T-helper 1 cell (primary cell): ENCODE data around the gene SLC35F3.
"Not testable (repeated sequence)": the region's sequence is repeated elsewhere in the genome, so short reads cannot be mapped to it uniquely, and the experiment has no call there.

Source experiments
- DNase-seq, 5 donors: peaks; one replicate each; pipeline ENCODE4 v3.0.0-alpha.2; 2012 to 2020

SLC35F3 gene

DNA sequence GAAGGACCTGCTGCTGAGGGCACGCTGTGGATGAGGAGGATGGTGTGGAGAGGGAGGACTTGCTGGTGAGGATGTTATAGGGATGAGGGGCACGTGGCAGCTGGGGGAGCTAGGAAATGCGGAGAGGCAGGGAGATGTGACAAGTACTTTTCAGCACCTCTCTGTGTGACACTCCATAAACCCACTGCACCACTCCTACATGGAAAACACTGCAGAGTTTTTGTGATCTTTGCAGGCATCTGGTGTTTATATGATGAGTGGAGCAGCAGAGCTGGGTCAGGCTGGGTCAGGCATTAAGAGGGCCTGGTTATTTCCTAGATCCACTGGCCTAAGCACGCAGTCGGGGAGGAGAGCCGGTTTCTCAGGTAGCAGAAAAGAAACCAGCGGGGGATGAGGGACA is 301.5 kb downstream of the SLC35F3 start:
- DNase-seq, result no peak

DNA sequence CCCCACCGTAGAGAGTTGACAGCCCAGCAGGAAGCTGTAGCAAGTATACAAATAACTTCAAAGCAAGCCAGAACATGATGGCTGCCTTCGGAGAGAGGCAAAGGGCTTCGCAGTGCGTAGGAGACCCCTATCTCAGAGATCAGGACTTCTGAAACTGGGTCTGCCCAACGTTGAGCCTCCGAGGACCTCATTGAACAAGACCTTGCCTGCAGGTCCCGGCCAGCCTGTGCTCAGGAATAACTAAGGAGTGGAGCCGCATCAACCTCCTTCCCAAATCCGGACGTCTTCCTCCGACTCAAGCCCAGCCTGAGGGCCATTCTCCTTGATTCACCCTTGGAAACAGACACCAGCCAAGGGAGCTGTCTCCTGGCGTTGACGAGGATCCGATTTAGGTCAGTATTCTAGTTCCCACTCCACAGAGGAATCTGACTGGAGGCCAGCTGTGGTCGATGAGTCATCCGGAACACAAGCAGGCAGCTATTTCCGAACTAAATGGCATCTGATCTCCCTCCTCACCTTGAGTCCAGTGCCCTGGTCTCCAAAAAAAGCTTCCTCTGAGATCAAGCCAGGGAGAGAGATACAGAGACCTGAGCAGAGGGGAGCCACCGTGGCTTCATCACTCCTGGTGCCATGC is 302.3 kb downstream of the SLC35F3 start:
- DNase-seq, result no peak

DNA sequence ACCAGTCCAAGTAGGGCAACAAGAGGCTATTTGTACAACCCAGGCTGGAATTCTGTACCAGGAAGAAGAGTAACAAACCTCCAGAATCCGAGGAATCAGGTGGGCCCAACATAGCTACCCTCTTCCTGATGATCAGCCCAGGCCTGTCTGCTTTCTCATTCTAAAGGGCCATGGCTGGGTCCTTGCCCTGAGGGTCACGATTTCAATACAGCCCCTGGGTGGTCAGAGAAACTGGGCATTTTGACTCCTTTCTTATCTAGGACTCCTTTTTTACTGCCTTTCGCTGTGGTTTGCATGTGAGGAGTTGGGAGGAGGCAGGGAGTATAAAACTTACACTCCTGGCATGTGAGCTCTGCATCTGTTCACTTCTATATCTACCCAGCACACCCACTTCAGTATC is 303.9 kb downstream of the SLC35F3 start:
- no peak for DNase-seq

DNA sequence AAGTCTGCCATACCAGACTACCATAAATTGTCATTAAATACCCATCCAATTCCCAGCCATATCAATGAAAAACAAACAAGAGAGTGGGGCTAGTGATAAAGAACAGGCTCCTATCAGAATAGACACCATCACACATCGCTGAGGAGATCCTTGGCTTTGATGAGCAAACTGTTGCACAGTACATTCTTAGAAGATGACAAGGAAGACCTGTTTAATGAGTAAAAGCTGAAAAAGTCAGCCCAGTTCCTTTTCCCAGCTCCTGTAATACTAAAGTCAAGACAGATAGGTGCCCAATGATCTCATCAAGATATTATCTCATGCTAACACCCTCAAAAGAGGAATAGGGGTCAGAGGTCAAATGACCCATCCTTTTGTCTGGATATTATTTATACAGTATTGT is 304.3 kb downstream of the SLC35F3 start:
- DNase-seq, result no peak

DNA sequence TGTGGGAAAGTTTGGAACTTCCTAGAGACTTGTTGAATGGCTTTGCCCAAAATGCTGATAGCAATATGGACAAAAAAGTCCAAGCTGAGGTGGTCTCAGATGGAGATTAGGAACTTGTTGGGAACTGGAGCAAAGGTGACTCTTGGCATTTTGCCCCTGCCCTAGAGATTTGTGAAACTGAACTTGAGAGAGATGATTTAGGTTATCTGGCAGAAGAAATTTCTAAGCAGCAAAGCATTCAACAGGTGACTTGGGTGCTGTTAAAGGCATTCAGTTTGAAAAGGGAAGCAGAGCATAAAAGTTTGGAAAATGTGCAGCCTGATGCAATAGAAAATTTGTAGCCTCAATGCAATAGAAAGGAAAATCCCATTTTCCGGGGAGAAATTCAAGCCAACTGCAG is 306.0 kb downstream of the SLC35F3 start:
- DNase-seq, result not testable (repeated sequence)

DNA sequence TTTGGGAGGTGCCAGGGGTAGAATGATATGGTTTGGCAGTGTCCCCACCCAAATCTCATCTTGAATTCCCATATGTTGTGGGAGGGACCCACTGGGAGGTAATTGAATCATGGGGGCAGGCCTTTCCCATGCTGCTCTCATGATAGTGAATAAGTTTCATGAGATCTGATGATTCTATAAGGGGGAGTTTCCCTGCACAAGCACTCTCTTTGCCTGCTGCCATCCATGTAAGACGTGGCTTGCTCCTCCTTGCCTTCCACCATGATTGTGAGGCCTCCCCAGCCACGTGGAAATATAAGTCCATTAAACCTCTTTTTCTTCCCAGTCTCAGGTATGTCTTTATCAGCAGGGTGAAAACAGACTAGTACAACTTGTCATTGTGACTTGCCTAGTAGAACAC is 307.4 kb downstream of the SLC35F3 start:
- DNase-seq, result not testable (repeated sequence)

DNA sequence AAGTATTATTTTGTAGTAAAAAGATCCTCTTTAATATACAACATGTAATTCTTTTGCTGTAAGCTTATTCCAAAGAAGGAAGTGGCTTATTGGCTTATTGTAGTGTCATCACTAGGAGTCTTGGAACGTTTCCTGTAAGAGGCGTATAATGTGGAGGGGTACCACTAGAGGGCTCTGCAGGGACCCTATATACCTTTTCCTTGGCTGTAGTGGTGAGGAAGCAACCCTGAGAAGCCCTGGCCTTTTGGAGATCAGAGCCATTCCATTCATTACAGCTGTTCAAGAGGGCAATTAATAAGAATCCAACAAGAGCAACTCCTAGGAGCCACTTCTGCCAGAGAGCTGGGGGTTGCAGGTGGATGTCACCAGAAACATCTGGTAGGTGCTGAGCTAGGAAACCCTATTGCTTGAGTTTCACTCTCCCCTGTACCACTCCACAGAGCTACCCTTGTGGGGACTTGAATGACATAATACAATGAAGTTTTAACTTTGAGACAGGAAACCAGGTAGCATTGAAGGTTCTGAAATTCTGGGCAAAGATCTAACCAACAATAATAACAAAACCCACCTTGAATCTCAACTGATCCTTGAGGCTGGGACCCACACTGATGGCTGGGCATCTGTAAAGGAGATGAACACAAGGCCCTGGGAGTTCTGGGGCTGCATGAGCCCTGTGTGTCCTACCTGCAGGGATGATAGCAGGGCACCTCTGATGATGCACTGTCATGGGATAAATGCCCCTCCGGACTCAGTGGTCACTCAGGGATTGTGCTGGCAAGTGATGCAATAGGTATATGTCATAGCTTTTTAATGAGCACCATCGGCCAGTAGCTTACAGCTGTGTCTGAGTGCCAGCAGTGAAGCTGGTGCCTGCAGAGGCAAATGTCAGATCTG is 308.5 kb downstream of the SLC35F3 start:
- peak in 2 of 5 donors; percentile 15 to 71 for DNase-seq

DNA sequence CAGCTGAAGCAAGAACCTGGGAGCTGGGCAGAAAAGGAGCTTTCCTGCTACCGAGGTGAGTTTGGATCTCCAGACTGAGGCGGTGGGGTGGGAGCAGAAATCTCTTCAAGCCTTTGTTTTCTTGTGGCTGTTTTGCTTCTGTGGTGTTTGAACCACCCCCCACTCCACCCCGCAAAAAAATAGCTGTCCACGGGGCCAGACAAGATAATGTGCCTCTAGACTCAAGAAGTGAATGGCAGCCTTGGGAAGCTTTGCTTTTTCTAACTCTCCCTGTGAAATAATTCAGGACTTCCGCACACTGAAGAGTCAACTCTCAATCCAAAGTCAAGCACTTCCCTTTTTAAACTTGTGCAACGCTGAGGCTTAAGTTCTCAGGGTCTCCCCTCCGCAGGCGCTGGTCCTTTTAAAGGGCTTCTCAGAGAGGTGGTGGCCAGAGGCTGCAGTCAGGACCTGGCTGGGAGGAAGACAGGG is 309.2 kb downstream of the SLC35F3 start:
- DNase-seq, result peak in 1 of 5 donors; percentile 4

DNA sequence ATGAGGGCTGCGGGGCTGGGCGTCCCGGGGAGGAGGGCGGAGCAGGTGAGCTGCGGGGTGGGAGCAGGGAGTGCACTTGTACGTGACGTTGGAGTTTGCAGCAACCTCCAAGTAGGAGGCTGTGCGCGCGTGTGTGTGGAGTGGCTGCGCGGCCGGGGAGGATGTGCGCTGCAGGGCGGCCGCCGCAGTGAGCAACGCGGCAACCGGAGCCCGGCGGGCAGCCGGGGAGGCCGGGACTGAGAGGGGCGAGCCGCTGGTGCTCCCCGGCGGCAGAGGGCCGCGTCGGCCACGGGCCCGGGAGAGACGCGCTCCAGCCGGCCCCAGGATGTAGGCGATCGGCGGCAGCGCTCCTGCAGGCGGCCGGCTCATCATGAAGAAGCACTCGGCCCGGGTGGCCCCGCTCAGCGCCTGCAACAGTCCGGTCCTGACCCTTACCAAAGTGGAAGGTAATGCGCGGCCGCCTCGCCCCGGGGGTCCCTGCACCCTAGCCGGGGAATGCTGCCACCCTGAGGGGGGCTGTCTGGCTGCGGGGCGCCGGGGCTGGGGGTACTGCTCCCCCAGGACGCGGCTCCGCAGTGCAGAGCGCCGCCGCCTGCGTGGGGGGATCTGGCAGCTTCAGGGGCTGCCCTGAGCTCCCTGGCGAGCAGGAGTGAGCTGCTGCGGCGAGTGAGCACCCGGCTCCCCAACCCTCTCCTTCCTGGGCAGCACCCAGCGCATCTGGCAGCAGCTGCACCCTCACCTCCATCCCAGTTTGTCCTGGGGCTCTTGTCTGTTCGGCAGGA is 309.8 kb downstream of the SLC35F3 start:
- DNase-seq, result peak in 3 of 5 donors; percentile 7 to 71 (median 19)

DNA sequence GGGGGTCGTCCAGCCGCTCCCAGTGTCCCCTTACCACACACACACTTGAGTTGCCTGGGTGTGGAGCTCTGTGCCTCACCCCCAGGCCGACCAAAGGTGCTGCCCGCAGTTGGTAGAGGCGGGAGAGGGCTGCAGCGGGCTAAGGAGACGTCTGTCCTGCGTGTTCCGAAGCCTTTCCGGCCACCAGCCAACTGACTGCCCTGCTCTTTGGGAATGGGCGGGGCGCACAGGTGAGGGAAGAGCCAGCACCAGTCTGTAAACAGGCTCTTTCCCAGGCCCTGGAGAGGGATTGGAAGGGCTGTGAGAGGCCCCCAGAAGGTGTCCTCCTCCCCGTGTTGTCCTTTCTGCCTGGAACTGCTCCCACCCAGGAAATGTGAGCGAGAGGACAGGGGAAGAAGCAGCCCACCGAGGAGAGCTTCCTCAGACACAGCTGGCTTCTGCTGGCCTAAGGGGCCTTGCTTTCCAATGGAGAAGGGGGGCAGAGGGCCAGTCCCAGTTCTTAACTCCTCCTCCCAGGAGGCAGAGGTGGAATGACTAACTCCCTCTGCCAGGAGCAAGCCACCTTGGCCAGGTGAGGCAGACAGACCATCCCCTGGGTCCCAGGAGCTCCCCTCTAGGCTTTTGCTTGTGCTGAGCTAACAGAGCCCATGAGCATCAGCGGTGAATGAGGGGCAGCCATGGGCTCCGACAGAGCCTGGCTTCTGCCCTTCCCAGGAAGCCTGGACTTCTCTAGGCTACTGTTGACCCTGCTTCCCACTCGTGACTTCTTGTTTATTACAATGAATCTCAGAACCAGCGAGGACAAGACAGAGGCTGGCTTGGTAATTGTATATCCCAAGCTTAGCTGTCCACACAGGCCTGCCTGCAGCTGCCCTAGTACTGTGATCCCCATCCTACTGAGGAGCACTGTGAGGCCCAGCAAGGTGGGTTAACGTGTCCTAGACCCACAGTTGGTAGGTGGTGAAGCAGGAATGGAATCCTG is 310.7 kb downstream of the SLC35F3 start:
- peak in 1 of 5 donors; percentile 5 for DNase-seq

DNA sequence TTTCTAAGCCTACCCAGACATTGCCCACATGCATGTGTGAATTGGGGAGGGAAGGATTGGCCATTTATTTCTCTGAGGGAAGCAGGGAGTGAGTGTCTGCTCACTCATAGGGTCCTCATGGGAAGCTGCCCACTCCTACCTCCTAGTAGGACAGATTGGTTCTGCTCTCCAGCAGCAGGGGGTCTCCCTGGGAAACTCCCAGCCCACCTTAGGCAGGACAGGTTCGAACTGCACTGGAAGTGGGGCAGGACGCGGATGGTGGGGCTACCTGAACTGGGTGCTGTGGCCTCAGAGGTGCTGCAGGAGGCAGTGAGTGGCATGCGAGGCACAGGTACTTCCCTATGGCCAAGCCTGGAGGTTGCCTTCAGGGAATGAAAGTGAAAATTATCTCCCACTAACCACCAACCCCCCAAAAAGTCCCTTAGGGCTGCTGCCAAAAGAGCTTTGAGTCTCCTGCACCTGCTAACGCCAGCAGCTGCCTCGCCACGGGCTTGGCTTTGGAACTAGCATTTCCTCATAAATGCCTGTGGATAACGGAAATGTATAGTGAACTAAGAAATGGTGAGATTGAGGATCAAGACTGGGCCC is 311.7 kb downstream of the SLC35F3 start:
- DNase-seq, result peak in 1 of 5 donors; percentile 20

DNA sequence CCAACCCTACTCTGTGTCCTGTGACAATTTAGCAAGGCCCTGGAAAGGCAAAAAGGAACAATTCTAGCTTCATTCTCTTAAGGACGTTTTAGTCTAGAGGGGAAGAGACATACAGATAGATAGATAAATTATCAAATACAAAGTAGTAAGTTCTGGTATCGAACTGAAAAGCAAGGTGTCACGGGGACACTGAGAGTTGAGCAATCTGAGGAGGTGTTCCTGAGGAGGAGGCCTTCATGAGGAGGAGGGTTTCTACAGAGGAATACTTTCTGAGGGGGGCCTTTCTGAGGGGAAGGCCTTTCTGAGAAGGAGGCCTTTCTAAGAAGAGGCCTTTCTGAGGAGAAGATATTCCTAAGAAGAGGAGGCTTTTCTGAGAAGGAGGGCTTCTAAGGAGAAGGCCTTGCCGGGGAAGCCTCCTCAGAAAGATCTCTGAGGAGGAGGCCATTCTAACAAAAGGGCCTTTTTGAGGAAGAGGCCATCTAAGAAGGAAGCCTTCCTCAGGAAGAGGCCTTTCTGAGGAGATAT is 312.9 kb downstream of the SLC35F3 start:
- DNase-seq, result peak in 1 of 5 donors; percentile 46

DNA sequence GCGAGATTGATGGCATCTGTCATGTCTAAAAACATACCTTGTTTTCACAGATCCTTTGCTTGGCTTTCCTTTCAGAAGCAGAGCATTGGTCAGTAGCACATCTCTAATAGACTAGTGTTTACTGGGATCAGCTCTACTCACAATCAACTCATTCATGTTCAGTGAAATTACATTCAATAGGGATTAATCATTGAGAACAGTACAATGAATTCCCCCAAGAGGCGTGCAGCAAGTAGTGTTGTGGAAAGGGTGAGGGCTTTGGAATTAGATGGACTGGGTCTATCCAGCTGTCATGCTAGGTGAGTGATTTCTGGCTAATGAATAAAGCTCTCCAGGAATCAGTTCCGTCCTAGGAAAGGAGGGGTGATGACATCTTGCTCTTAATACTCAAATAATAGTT is 313.6 kb downstream of the SLC35F3 start:
- DNase-seq, result no peak

DNA sequence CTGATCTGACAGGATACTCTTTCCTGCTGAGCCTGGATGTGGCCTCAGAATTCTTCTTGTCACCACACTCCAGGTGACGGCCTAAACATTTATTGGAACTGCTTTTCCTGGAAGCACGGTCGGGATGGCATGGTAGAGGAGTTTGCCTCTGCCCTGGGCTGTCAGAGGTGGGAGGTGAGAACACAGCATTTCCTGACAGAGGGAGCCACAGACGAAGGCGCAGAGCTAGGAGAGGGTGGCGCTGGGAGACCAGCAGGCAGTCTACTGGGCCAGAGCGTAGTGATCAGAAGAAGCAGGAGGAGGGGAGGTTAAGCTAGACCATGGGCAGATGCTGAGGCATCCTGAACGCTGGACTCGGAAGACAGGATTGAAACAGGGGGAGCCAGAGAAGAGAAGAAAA is 315.2 kb downstream of the SLC35F3 start:
- DNase-seq, result no peak

DNA sequence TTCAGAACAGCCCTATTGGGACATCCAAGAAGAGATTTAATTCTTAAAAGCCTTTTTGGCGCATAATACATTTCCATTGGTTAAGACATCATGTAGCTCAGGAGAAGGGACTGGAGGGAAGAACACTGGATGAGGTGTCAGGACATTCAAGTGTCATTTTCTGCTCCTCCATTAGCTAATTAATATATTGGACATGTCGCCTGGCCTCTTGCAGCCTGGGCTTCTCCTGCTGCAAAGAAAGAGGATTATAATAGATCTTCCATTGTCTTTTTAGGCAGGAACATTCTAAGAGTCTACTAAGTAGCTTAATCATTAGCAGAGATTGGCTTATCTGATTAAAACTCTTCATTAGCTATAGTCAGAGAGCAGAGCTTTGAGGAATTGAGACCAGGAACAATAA is 317.1 kb downstream of the SLC35F3 start:
- DNase-seq, result no peak

DNA sequence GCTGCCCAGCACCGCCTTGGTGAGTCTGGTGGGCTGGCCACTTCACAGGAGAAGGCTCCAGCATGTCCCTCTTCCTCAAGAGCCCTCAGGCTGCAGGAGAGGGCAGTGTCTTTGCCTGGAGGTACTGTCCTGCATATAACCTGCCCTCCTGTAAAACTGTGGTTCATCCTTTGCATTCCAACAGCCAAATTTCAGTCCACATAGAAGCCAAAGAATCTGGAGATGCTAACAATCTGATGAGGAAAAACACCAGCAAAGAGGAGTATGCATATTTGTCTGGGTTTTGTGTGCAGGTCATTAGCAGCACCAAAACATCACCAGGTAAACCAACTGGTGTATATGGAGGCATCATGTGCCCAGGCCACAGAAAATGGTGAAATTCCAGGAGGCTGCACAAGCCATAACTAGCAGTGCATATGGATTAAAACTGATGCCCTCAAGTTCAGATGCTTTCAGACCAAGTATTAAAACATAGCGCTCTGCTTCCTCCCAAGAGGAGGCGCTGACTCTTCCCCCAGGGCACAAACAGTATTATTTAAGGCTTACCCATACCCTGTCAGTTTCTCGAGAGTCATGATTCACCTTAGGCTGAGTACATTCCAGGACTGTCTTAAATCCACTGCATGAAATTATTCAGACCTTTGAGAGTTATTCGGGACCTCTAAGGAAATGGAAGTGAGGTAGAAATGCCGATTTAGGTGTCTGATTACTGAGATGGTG is 318.2 kb downstream of the SLC35F3 start:
- DNase-seq, result no peak

DNA sequence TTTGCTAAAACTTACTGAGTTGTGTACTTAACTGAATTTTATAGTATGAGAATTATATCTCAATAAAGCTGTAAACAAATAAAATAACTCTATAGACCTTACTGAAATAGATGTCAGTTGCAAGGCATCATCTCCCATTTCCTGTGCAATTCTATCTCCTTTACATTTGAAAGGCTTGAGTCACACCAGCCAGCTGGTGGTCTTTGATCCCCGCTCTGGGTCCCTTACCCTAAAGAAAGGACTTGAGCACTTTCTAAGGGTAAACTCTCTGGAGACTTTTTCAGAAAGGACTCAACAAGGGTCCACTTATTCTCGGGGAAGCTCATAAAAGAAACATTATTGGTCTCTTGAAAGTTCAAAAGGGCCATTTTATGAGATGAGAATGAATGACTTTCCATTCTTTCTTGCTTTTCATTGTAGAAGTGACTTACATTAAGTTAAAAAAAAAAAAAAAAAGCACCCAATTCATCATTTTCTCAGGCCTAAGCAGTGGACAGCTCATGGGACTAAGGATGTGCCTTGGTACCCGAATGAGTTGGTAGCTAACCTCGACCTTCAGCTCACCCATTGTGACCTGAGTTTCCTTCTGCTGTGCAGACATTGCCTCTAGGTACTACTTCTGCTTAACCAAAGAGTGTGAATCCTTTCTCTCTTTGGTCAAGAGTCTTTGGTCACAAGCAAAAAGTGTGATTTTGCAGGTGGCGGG is 321.8 kb downstream of the SLC35F3 start:
- DNase-seq, result no peak

DNA sequence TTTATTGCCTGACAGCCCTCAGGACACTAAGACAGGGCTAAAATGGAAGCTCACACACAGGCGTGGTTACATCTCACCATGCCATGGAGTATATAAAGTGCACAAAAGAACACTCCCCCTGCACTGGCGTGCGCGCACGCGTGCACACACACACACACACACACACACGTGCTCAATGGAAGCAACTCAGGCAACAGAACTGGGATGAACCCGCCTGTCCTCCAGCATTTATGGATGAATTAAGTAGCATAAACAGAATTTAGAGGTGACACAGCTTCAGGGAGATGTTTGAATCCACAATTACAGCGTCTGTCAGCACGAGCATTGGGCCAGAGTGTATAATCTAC is 322.3 kb downstream of the SLC35F3 start:
- DNase-seq, result no peak

DNA sequence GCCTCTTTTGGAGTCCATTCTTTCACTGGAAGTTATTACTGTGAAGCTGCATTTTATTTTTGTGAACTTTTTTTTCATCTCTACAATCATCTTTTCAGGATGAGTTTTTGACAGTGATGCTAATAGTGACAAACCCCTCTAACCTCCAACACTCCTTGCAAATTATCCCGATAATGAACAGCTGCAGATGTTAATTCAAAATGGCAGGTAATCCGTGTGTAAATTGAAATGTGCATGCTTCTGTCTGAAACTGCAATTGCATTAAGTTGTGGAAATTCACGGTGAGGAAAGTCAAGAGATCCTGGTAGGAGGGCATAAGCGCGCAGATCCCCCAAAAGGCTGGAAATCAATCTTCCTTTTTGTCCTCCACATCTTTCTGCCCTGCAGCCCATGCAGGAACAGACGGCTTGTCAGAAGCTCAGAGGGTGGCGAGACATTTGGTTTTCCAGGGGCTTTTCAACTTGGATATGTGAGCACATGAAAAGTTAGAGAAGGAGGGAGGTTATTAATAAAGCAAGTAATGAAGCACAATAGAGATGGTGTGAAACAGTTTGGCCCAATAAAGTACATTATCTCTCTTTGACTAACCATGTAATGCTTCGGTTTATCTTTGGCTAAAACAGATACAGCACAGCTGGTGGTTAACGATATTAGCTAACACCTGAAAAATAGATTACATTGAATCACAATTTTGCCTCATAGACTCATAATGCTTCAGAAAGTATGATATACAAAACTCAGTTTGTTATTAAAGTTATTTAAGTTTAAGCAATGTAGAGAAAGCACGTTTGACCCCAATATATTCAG is 325.3 kb downstream of the SLC35F3 start:
- DNase-seq, result no peak
